ENCODE measurements around the gene NR3C2.

Gene NR3C2

DNA sequence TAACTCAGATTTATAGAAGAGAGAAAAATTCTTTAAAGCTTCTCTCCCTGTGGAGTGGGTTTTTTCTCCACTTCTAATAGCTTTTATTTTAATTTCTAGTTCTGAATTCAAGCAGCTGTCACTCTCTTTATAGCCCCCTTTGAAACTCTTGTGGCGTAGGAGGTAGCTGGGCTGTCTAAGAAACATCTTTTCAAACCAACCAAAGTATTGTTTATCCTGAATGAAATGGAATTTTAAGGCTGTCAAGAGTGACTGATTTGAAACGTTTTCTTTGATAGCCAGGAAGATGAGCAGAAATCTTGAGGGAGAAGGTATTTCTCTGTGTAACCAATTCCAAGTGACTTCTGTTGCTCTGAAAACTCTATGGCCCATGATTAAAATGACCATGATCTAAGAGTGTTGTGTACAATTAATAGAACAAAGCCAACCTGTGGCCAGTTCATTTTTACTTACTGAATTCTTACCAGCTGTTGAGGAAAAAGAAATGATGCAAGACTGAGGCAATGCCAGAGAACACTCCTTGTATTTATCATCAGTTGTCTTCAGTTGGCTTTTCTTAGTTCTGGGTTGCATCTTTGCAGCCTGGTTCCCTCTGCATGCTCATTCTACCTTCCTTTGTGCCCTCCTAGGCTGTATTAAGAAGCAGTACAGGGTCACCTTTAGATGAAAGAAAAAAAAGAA is 411.9 kb downstream of the NR3C2 start:
- DNase-seq = no peak

DNA sequence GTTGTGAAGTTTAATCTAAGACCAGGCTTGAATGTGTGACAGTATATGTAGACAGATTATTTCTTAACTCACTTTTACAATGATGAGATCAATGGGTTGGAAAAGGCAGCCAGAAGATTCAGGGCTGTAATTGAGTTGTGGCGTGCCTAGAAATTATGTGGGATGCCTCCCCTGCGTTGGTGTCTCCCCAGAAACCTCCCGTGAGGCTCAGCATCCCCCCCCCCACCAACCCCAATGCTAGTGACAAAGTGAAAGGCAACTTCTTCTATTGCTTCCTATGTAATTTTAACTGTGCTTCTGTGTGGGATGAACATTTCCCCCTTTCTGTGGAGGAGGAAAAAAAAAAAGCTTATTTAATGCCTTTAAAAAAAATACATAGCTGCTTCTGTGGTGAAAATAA is 412.4 kb downstream of the NR3C2 start:
- no peak for DNase-seq
